Measurements from ENCODE around the gene SRP72. TPM values are rescaled to one million over a fixed set of nuclear protein-coding genes. Genes with fewer than 3 reads are reported as not detected.

The SRP72 gene
- total and polyA plus RNA-seq, 2 of the 8 experiments (the other 6 are each of a cell fraction or from before 2014, with no cell fraction given) = 37.7 to 144 TPM

- Histone ChIP-seq H3K4me2 (ENCODE audit: insufficient read depth in 1 of 2, low read depth in 2 of 2, low read length in 2 of 2) (no peak overlapping the region), H3K18ac (ENCODE audit: extremely low read depth, low read length) (no peak overlapping the region), H3K23ac (ENCODE audit: insufficient read length) (no peak overlapping the region), H3K9me3 (ENCODE audit: insufficient read depth in 2 of 2, low read depth in 1 of 2, low read length in 1 of 2) (no peaks in the 10 kb centered on the region), H2BK120ac (replicated peaks; ENCODE audit: low read depth, low read length) (no peak overlapping the region), H2BK12ac (ENCODE audit: low read depth, low read length) (no peak overlapping the region), H3K23me2 (ENCODE audit: low read depth, low read length) (no peaks in the 10 kb centered on the region), H2BK5ac (ENCODE audit: low read depth, low read length) (no peak overlapping the region), H3K56ac (replicated peaks; ENCODE audit: insufficient read length, low read depth, low read length) (no peak overlapping the region), H3K36me3 (ENCODE audit: control insufficient read depth in 2 of 4, insufficient read depth in 4 of 4, low read length in 3 of 4) (no peaks in the 10 kb centered on the region), H4K5ac (ENCODE audit: insufficient read length, low read depth, low read length) (no peak overlapping the region), H3K4me3 (ENCODE audit: extremely low read depth in 1 of 4, insufficient read depth in 2 of 4, low read depth in 3 of 4, low read length in 4 of 4) (no peak overlapping the region), H2BK15ac (ENCODE audit: low read length) (no peak overlapping the region), H3K27me3 (replicated peaks in 1 of 4; ENCODE audit: control insufficient read depth in 3 of 4, extremely low read depth in 1 of 4, insufficient read depth in 3 of 4, low read length in 3 of 4) (no peaks in the 10 kb centered on the region; a peak in 1 of 7 replicates), H4K20me1 (replicated peaks in 1 of 2; ENCODE audit: control insufficient read depth in 1 of 2, insufficient read depth in 2 of 2, low read length in 2 of 2) (no peaks in the 10 kb centered on the region), H2BK20ac (ENCODE audit: low read length) (no peak overlapping the region), H3K14ac (ENCODE audit: insufficient read length) (no peak overlapping the region), H3K79me1 (ENCODE audit: low read depth, low read length) (no peaks in the 10 kb centered on the region), H3K79me2 (ENCODE audit: control insufficient read depth in 1 of 2, insufficient read depth in 2 of 2, low read length in 2 of 2) (no peaks in the 10 kb centered on the region), H3K4me1 (replicated peaks in 1 of 4; ENCODE audit: control insufficient read depth in 3 of 4, insufficient read depth in 4 of 4, low read length in 3 of 4) (no peaks in the 10 kb centered on the region), H2AK5ac (ENCODE audit: low read depth, low read length) (no peak overlapping the region), H3K4ac (replicated peaks; ENCODE audit: insufficient read length, low read depth, low read length) (no peak overlapping the region), H3K27ac (ENCODE audit: low read depth, low read length) (no peak overlapping the region), H4K91ac (replicated peaks; ENCODE audit: insufficient read length, low read length) (no peak overlapping the region), H3K9ac (replicated peaks in 1 of 4; ENCODE audit: extremely low read depth in 1 of 4, low read depth in 3 of 4, low read length in 3 of 4) (no peak overlapping the region), H2AFZ (ENCODE audit: low read length) (no peak overlapping the region), H4K8ac (ENCODE audit: extremely low read depth, insufficient read depth, low read length) (no peak overlapping the region)
- FAIRE-seq (no peak), DNase-seq (ENCODE audit: low read depth in 1 of 2, low spot score in 2 of 2) (no peak)
- POLR2A ChIA-PET (ENCODE audit: partially characterized antibody) = no interaction called here
- CTCF ChIA-PET (ENCODE audit: partially characterized antibody) = no interaction called here
- WGBS, 2 experiments (ENCODE audit: extremely low coverage in 1 of 2, insufficient coverage in 1 of 2, insufficient read length in 1 of 2, insufficient replicate concordance in 2 of 2, low coverage in 1 of 2, low lambda C conversion rate in 2 of 2, missing lambda C conversion rate in 1 of 2) = 89% methylated on average over 1 of the region's 1 CpG; no CpG with 5 or more reads in 1 of the 2 experiments
- no peak for TF ChIP-seq RBBP5 (IDR thresholded peaks at IDR 0.05; ENCODE audit: borderline replicate concordance, low read depth, low read length)
- TF ChIP-seq E2F6 (IDR thresholded peaks at IDR 0.05) = no peak
- no peak for TF ChIP-seq CREB1 (IDR thresholded peaks at IDR 0.05)
- no peak for TF ChIP-seq SP2 (IDR thresholded peaks at IDR 0.05; ENCODE audit: low read length)
- no peak for TF ChIP-seq BACH1 (IDR thresholded peaks at IDR 0.05; ENCODE audit: low read length)
- TF ChIP-seq EGR1 (IDR thresholded peaks at IDR 0.05; ENCODE audit: borderline replicate concordance, low read depth, low read length) = no peak
- TF ChIP-seq KDM4A (IDR thresholded peaks at IDR 0.05; ENCODE audit: low read depth, low read length, severe bottlenecking) = no peak
- TF ChIP-seq MAFK (IDR thresholded peaks at IDR 0.05; ENCODE audit: low read depth, low read length) = no peak
- no peak for TF ChIP-seq RAD21 (IDR thresholded peaks at IDR 0.05 in 1 of 2, conservative IDR thresholded peaks at IDR 0.05 in 1 of 2; ENCODE audit: low read depth in 2 of 2, low read length in 2 of 2)
- TF ChIP-seq TEAD4 (IDR thresholded peaks at IDR 0.05; ENCODE audit: low read depth, low read length) = no peak
- TF ChIP-seq YY1 (IDR thresholded peaks at IDR 0.05; ENCODE audit: low read depth, low read length) = no peak
- no peak for TF ChIP-seq TCF12 (IDR thresholded peaks at IDR 0.05; ENCODE audit: low read depth, low read length)
- TF ChIP-seq SP4 (IDR thresholded peaks at IDR 0.05; ENCODE audit: low read length) = no peak
These were observed 44.7 kb downstream of the SRP72 start for GRCh38 chr4:56512166-56512565.
